IPS DF 4.7 (cell line): ENCODE measurements around the gene DIP2C.

Experiments
- DNase-seq: peaks from one replicate; pipeline ENCODE4 v3.0.0-alpha.2; 2013; ENCODE audit warnings: low spot score; ENCODE audit errors: extremely low read depth

The DIP2C gene

GRCh38 chr10:676178-676577 lies 13.3 kb downstream of the DIP2C start:
- DNase-seq: no peak

DNA sequence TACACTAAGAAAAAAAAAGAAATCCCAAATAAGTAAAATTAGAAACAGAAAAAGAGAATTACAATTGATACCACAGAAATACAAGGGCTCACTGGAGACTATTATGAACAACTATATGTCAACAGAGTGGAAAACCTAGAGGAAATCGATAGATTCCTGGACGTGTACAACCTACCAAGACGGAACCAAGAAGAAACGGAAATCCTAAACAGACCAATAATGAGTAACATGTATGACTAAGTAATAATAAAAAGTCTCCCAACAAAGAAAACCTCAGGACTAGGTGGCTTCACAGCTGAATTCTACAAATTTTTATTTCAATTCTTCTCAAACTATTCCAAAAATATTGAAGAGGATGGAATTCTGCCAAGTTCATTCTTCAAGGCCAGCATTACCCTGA lies 13.9 kb downstream of the DIP2C start:
- no peak for DNase-seq

DNA sequence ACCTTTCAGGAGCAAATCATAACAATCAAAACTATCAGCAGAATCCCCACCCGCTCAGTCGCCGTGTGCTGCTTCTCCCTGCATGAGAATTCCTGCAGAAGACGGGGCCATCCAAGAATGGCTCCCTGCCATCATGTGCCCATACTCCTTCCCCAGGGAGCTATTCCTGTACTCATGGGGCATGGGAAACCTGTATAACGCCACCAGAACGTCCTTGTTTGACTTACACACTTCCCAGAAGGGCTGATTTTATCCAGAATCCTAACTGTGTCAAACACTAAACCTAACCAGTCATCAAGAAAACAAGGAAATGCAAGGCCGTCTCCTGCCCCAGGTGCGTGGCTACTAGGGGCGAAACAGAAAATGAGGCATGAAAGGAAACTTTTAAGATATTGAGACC lies 16.0 kb downstream of the DIP2C start:
- no peak for DNase-seq

DNA sequence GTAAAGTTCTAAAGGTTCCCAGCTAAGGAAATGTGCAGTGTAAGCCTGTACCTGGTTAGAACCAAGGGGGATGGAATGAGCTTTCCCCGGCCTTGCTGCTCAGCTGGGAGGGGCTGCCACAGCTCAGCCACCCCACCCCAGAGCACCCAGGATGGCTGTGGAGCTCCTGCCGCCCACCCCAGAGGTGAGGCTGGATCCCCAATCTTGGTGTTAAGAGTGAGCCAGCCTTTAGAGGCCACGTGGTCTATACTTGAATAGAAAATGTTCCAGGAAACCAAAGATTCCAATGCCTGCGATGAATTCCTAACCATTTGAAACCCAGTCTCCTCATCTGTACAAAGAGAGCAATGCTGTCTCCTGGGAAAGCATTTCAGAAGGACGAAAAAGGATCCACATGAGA lies 16.5 kb downstream of the DIP2C start:
- no peak for DNase-seq

DNA sequence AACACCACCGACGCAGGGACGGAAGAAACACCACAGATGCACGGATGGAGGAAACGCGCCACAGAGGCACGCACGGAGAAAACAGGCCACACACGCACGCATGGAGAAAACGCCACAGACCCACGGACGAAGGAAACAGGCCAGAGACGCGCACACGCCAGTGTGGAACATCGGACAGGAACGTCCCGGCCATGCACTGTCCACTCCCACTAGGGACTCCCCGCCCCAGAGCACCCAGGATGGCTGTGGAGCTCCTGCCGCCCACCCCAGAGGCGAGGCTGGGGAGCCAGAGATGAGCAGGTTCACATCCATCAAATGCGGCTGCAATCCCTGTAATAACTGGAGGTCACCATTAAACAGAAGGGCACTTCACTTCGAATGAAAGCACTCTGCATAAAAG lies 17.3 kb downstream of the DIP2C start:
- no peak for DNase-seq

- no peak for DNase-seq
These were observed 18.5 kb downstream of the DIP2C start for GRCh38 chr10:670990-671389.

DNA sequence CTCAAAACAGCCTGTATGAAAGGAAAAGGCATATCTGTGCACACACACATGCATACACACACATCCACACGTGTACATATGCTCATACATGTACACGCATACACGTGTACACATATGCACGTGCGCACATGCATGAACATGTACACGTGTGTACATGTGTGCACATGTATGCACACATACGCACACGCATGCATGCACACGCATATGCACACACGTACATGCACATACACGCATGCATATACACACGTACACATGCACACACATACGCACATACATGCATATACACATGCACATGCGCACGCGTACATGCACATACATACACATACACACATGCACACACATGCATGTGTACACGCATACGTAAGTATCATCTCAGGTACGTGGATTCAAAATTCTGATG lies 19.4 kb downstream of the DIP2C start:
- no peak for DNase-seq

DNA sequence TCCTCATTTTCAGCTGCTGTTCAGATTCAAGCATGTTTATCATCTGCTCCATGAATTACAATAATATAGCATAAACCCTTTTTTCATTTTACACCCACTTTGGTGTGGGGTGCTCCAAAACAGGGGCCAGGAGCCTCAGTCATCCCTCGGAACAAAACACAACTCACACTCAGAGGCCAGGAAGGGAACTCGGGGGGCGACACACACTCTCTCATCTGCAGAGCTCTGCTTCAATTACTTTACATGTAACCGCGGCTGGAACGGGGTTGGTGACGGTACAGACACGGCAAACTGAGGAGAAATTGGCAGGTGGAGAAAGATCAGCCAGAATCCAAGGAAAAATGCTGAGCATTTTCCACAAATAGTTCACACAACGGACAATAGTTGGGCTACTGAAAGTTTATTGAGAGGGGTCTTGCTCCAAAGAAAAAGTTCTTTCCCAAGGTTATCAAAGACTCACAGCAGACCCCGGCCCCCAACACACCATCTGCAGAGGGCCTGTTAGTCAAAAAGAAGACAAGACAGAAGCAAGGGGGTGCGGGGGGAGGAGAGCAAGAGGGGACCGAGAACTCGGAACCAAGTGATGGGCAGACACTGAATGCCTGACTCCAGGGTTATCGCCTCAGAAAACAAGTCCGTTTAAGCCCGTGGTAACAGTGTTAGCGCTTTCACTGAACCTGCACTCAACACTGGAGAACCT lies 20.5 kb downstream of the DIP2C start:
- no peak for DNase-seq

GRCh38 chr10:667602-668143 lies 21.8 kb downstream of the DIP2C start:
- DNase-seq: no peak

DNA sequence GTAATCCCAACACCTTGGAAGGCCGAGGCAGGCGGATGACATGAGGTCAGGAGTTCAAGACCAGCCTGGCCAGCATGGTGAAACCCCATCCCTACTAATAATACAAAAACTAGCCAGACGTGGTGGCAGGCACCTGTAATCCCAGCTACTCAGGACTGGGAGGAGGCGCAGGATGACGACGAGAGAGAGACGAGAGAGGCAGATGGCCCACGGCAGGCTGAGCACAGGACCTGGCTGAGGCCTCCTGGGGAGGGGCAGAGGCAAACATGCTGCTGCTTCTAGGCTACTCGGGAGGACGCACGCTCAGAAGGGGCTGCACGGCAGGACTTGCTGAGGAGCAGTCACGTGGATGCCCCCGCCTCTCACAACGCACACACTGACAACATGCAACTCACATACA lies 22.4 kb downstream of the DIP2C start:
- DNase-seq: no peak

DNA sequence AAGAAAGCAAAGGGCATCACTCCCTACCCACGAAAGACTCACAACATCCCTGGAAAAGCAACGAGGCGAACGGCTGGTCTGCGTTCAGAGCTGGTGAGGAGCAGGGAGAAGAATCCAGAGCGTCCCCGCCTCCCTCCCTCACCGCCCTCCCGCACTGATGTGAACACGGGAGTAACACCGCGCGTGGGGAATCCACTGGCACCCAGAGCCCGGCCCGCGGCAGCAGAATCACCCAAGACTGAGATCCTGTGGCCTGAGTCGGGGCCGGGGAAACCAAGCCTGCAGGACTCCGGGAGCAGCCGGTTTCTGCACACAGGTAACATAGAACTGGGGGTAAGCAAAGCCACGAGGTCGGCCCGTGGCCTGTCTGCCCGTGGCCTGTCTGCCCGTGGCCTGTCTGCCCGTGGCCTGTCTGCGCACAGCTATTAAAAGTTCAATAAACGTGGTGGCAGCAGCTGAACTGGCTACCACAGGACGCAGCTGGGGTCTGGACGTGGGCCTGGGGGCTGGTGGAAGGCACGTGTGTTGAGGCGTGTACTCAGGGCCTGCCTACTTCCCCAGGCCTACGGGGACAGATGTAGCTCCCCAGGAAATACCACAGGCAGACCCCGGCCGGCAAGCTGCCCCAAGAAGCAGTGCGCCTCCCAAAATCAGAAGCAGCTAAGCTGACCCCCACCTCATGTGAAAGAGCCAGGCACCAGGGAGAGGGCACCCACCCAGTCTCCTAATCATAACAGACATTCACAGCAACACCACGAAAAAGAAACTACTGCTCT lies 23.0 kb downstream of the DIP2C start:
- DNase-seq: no peak

DNA sequence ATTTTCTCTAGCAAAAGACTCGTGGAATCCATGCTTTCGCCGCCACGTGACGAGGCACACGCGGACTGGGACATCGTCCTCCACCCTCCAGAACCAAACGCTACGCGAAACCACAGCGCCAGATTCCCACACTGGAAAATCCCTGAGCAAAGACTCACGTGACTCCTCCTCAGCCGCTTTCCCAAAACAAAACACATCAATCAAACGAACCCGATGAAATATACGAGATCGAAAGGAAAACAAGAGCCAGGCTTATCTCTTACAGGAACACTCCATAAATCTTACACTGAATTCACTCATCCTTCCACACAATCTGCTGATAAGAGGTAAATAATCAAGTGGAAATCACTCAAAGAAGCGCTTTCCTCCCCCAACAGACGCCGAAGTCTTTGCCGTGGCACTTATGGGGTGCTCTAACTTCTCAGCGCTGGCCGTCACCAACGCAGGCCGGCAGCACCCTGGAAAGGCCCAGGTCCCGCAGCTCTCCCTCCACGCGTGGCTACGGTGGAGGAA lies 23.8 kb downstream of the DIP2C start:
- DNase-seq: no peak

GRCh38 chr10:664893-665292 lies 24.6 kb downstream of the DIP2C start:
- DNase-seq: no peak

DNA sequence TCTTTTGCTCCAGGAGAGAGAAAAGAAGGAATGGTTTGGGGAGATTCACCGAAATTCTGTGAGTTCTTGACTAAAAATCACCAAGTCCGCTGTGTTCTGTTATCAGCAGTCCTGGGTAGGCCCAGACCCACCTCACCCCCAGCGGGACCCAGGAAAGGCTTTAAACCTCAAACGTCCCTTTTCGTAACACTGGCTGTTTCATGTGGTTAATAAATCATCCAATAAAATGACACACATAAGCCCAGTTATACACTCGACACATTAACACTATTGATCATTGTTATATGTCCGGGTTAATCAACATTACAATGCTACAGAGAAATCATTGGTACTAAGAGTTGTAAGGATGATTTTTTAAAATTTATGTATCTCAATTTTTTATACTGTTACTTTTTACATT lies 25.2 kb downstream of the DIP2C start:
- no peak for DNase-seq

DNA sequence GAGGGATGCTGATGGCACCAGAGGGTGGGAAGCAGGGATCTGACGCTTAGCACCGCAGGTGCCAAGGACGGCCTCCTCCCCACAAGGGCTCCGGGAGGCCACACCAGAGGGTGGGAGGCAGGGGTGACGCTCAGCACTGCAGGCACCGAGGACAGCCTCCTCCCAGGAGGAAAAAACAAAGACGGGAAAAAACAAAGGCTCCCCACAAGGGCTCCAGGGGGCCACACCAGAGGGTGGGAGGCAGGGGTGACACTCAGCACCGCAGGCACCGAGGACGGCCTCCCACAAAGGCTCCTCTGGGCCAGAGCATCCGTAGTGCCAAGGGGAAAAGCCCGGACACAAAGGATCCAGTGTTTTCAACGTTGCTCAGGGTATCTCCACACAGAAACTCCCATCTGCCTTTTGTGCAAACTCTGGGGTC lies 25.6 kb downstream of the DIP2C start:
- no peak for DNase-seq

DNA sequence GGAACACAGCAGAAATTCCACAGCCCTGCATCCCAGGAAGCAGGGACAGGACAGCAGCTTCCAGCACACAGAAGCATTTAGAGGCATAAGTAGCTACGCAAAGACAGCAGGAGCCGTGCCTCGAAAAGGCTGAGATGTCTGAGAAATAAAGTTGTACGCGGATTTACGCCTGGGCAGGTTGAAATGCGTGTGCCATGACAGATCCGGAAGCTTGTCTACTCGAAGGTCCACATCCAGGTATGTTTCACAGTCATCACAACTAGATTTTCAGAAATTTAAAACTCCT lies 26.1 kb downstream of the DIP2C start:
- no peak for DNase-seq

GRCh38 chr10:662686-663465 lies 26.6 kb downstream of the DIP2C start:
- DNase-seq: no peak

GRCh38 chr10:662223-662605 lies 27.3 kb downstream of the DIP2C start:
- DNase-seq: no peak

- DNase-seq: no peak
These were observed 27.8 kb downstream of the DIP2C start for GRCh38 chr10:661597-662222.

GRCh38 chr10:660970-661596 lies 28.4 kb downstream of the DIP2C start:
- DNase-seq: no peak

DNA sequence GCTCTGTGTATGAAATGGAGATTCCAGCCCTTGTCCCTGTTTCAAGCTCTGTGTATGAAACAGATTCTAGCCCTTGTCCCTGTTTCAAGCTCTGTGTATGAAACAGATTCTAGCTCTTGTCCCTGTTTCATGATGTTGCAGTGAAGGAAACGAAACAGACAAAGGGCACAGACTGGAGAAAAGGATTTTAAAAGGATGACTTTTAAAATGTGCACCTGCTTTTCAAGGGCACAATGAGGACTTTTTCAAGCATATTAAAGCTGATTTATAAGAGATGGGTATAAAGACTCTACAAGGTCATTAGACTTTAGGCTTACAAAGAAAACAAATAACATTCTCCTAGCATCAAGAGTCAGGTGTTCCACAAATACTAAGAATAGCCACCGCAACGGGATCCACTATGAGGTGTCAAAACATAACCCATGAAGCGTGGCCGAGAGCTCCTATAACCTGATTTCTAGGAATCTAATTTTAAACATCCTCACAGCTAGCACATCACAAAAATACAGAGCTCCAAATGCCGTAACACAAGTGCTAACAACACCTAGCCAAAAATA lies 29.0 kb downstream of the DIP2C start:
- no peak for DNase-seq
